H7 (cell line): Measurements from ENCODE around the gene PDILT. TPM values are rescaled to one million over a fixed set of nuclear protein-coding genes. Genes with fewer than 3 reads are reported as not detected.
"Not testable (repeated sequence)": the region's sequence is repeated elsewhere in the genome, so short reads cannot be mapped to it uniquely, and the experiment has no call there.

Experiments used
- DNase-seq: peaks from one replicate; pipeline ENCODE4 v3.0.0; 2012
- H3K27me3 ChIP-seq: 2 replicates; pipeline ENCODE4 v1.6.0; 2011; ENCODE audit warnings: mild to moderate bottlenecking, low read length; ENCODE audit not compliant: control insufficient read depth, insufficient read depth
- H3K36me3 ChIP-seq: replicated peaks from 2 replicates; pipeline ENCODE4 v1.5.1; 2011; ENCODE audit warnings: low read length; ENCODE audit not compliant: control insufficient read depth, insufficient read depth
- H3K4me3 ChIP-seq: 2 replicates; pipeline ENCODE4 v1.5.1; 2011; ENCODE audit warnings: low read depth, mild to moderate bottlenecking, control low read depth, low read length, moderate library complexity; ENCODE audit not compliant: insufficient read depth
- total RNA-seq: library from RNA; depleted of rRNA; stranded (reverse); fragments of >200 nt; shearing (Covaris generic); gene quantifications from 2 replicates; pipeline ENCODE4 v1.2.3, GENCODE V29; 2014; rRNA removed

PDILT gene, protein sequence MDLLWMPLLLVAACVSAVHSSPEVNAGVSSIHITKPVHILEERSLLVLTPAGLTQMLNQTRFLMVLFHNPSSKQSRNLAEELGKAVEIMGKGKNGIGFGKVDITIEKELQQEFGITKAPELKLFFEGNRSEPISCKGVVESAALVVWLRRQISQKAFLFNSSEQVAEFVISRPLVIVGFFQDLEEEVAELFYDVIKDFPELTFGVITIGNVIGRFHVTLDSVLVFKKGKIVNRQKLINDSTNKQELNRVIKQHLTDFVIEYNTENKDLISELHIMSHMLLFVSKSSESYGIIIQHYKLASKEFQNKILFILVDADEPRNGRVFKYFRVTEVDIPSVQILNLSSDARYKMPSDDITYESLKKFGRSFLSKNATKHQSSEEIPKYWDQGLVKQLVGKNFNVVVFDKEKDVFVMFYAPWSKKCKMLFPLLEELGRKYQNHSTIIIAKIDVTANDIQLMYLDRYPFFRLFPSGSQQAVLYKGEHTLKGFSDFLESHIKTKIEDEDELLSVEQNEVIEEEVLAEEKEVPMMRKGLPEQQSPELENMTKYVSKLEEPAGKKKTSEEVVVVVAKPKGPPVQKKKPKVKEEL
- total RNA-seq = not detected in 2 replicates

DNA sequence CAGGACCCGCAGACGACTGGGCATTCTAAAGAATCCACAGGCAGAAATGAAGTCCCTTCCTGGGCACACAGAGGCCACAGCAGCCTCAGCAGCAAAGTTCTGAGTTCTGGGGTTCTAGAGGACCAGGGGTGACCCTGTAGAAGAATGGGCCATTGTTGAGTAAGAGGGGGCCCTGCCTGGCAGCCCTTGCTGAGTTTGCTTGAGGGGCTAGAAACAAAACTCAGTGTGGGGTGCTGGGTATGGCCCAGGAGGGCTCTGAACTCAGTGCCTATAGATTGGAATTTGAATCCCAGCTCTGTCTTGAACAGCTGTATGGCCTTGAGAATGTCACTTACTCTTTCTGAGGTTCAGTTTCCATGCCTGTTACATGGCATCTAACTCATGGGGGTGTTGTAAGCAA, at the start of gene PDILT:
PDILT (minus strand) TSS at position 101 of the 400 bp plus-strand sequence. CDS start 5,437 bp downstream, outside the sequence.
- no peak within 1 kb of the TSS for H3K4me3 ChIP-seq
- no peaks in the 10 kb centered on the region for H3K27me3 ChIP-seq
- DNase-seq = no peak
- H3K36me3 ChIP-seq = no peaks in the 10 kb centered on the region

DNA sequence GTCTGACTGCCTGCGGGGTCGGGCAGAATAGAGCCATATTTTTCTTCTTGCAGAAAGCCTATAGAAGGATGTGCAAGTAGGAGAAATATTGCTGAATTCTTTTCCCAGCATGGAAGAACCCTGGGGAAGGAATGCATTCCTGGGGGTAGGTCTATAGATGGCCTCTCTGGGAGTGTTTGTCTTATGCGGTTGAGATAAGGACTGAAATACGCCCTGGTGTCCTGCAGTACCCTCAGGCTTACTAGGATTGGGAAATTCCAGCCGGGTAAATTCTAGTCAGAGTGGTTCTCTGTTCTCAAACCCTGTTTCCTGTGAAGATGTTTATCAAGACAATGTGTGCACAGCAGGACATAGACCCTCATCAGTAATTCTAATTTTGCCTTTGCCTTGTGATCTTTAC, 49.1 kb upstream of the PDILT start:
- H3K27me3 ChIP-seq = not testable (repeated sequence)

DNA sequence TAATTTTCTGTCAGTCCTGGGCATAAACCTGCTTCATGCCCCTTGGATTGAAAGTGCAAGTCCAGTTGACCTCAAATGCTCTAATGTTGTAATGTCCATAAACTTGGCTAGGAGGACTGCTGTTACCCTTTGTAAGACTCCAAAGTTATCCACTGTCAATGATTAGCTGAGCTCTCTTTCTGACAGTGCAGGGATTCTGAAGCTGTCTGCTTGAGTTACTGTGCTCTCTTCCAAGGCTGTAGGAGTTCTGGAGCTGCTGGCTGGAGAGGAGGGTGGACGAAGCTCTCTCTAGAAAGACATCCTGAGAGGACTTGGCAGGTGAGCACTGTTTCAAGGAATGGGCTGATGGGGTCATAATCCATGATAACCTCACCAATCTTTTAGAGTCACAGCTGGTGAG, 46.8 kb upstream of the PDILT start, which contains the start of gene ACSM2A:
ACSM2A (plus strand) TSS at position 158 of the 400 bp plus-strand sequence. CDS start 8,594 bp downstream, outside the sequence.
- DNase-seq, H3K36me3 ChIP-seq, H3K4me3 ChIP-seq, H3K27me3 ChIP-seq: not testable (repeated sequence)

More for the DNA sequence above, 49.1 kb upstream of the PDILT start:
- H3K36me3 ChIP-seq, H3K4me3 ChIP-seq, DNase-seq: not testable (repeated sequence)

DNA sequence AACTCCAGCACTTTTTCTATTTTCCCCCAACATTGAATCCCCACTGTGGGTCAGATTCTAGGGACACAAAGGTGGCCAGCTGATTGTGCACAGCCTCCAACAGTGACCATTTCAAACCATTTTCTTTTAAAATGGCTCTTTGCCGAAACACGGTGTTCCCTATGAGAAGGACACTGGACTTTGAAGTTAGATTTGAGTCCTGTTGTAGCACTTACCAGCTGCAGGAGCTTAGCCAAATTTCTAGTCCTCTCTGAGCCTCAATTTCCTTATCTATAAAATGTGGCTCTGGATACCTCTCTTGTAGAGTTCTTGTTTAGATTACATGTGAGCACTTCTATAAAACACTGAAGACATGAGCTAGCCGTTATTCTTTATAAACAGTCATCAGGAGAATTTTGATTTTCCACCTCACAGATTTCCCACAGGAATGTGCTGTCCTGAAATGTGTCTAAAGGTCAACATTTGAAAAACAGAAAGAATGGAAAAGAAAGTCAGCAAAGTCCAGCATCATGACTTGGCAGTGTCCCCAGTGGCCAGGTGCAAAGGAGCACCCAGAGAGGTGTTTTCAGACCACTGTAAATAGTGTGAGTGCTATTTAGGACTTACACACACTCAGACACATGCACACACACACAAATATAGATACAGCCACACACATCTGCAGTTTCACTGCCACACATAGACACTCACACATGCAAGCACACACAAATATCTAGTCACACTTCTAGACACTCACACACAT, 42.3 kb upstream of the PDILT start:
- not testable (repeated sequence) for H3K4me3 ChIP-seq

DNA sequence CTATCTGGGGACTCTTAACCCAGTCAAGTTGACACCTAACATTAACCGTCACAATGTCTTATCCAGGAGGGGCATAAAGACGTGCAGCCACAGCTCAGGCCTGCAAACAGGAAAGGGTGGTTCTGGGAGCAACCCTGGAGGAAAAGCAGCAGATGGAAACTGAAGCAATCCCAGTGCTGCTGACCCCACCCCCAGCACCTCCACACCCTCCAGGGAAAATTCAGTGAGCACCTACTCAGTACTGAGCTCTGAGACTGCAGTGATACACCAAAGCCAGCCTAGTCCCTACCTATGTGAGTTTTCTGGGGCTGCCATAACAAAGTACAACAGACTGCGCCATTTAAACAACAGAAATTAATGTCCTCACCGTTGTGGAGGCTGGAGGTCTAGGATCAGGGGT, 37.3 kb upstream of the PDILT start:
- H3K27me3 ChIP-seq, DNase-seq, H3K36me3 ChIP-seq, H3K4me3 ChIP-seq: not testable (repeated sequence)

More for the DNA sequence above, 42.3 kb upstream of the PDILT start:
- not testable (repeated sequence) for H3K27me3 ChIP-seq, DNase-seq, H3K36me3 ChIP-seq

DNA sequence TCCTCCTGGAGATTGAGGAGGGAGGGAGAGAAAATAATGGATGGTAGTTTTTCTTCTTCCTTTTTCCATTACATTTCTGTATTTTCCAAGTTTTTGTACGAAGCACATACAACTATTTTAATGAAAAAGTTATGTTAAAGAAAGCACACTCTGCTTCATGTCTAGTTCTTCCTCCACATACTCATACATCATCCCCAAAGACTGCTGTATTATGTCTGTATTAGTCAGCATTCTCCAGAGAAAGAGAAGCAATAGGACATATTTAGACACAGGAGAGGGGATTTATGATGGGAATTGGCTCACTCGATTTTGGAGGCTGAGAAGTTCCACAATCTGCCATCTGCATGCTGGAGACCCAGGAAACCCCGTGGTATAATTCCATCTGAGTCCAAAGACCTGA, 36.7 kb upstream of the PDILT start:
- DNase-seq = no peak
- Histone ChIP-seq H3K36me3 (no peaks in the 10 kb centered on the region), H3K27me3 (no peaks in the 10 kb centered on the region), H3K4me3 (no peak overlapping the region)

DNA sequence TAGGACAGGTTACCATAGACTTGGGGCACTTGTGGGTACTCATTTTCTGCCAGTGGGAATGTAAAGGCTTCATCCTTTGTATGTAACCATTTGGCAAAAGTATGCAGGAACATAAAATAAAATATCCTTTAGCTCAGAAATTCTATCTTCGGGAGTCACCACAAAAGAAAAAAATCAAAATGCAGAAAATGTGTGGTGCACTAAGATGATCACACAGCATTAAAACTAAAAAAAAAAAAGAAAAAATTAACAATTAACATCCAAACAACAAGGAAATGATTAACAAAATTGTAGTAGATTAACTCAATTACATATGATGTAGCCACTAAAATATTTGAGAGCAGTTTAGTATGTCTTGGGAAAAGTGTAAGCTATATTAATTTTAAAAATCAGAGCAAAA, 36.2 kb upstream of the PDILT start:
- not testable (repeated sequence) for H3K27me3 ChIP-seq, H3K36me3 ChIP-seq, DNase-seq, H3K4me3 ChIP-seq

DNA sequence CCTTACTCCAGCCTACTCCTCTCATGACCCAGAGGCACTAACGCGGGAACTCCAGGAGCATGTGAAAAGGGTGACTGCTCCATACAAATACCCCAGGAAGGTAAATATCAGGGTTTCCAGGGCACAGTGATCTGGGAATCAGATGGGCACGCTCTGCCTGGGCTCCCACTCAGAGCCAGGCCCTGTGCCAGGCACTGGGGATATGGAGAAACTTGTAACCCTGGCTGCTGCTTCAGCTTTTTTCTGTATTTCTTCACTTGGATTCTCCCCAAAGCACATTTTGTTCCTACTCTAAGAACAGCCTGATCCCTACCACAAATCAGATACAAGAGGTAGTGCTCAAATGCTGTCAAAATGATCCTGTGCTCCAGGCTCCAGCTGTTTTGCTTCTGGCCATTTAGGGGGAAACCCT, 35.3 kb upstream of the PDILT start:
- not testable (repeated sequence) for H3K4me3 ChIP-seq, DNase-seq, H3K27me3 ChIP-seq, H3K36me3 ChIP-seq

DNA sequence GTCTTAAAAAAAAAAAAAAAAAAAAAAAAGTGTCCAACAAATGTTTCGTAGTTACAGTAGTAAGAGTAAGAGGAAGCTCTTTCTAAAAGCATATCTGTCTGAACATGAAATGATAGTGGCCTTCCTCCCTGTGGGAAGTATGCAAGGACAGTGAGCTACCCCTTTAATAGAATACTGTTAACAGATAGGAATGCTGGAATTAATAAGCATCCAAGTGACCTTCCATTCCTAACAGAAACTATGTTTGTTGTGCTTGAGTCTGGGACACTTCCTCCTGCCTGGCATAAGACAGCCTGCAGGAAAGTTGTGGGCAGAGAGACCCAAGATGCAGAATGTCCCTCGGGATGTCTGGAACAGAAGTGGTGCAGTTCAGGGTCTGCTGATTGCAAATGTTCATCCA, 34.4 kb upstream of the PDILT start:
- H3K36me3 ChIP-seq, H3K4me3 ChIP-seq, DNase-seq, H3K27me3 ChIP-seq: not testable (repeated sequence)

DNA sequence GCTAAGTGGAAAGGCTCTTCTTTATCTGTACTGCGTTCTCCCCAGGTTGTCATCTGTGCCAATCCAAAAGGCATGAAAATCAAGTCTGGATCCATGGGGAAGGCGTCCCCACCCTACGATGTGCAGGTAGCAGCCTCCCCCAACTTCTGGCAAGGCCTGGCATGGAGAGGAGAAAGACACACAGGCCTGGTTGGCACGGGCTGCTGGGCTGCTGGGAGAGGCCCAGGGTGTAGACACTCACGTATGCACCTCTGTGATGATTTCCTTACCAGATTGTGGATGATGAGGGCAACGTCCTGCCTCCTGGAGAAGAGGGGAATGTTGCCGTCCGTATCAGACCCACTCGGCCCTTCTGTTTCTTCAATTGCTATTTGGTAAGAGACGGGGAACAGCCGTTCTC, 26.4 kb upstream of the PDILT start:
- H3K4me3 ChIP-seq = no peak overlapping the region
- no peaks in the 10 kb centered on the region for H3K36me3 ChIP-seq
- DNase-seq = no peak
- no peaks in the 10 kb centered on the region for H3K27me3 ChIP-seq

DNA sequence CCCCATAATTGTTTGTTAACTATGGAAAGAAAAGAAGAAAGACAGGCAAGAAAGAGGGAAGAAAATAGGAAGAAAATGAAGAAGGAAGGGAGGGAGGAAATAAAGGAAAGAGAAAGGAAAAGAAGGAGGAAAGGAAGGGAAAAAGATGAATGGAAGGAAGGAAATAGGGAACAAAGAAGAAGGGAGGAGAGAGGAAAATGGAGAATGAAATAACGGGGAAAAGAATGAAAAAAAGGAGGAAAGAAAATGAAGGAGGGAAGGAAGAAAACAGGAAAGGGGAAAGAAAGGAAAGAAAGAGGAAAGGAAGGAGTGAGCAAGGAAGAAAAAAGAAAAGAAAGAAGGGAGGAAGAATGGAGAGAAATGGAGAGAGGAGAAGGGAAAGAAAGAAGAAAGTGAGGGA, 25.9 kb upstream of the PDILT start:
- DNase-seq, H3K27me3 ChIP-seq, H3K36me3 ChIP-seq, H3K4me3 ChIP-seq: not testable (repeated sequence)

DNA sequence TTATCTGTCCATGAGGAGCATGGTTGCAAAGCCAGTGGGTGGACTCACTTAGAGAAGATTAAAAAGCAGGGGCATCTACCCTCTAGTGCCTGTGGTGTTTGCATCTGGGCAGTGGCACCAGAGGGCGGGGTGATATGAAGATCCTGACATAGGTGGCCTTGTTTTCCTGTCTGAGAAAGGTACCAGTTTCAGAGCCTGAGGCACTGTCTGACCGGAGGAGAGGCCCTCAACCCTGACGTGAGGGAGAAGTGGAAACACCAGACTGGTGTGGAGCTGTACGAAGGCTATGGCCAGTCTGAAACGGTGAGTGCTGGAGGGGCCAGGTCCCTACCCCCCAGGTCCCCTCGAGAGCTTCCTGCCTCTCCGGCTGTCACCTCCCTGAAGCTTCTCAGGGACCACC, 25.0 kb upstream of the PDILT start:
- DNase-seq, H3K27me3 ChIP-seq: not testable (repeated sequence)

DNA sequence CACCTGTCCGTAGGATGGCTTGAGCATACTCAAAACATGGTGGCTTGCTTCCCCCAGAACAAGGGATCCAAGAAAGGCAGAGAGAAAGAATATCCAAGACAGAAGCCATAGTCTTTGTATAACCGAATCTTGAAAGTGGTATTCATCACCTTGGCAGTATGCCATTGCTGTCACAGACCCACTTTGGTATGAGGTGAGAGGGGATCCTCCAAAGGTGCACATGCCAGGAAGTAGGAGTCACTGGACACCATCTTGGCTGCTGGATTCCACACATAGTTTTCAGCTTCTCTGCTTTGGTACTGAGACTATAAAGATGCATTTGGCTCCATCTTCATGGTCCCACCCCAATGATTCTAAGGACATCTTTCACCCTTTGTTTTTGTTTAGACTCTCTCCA, 22.9 kb upstream of the PDILT start:
- not testable (repeated sequence) for H3K27me3 ChIP-seq, H3K36me3 ChIP-seq, DNase-seq, H3K4me3 ChIP-seq

More for the DNA sequence above, 25.0 kb upstream of the PDILT start:
- not testable (repeated sequence) for H3K36me3 ChIP-seq, H3K4me3 ChIP-seq

DNA sequence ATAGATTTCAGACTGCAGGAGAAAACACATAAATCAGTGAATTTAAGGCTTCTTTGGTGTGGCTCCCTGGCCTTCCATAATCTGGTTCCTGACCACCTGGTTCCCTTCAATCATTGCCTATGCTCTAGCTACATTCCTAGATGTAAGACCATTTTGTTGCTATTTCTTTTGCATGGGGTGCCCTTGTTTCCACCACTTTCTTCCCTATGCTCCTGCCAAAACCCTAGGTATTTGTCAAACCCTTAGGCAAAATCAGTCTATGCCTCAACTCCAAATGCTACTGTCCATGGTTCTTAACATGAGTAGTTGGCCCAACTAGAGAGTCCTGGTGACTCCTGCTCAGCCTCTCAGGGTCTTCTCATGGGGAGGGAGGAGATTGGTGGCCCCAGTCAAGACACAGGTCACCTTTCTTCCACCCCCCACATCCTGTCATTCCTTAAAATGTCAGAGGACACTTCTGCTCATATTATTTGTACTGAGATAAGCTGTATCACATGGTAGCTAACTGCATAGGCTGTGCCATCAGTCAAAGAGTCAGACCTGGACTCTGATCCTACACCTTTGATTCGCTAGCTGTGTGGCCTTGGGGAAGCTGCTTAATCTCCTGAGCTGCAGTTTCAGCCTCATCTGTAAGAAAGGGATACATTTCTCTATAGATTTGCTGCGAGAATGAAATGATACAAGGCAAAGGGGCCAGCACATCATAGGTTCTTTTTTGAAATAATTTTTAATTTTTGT, 19.8 kb upstream of the PDILT start:
- no peak for DNase-seq
- H3K27me3 ChIP-seq = no peaks in the 10 kb centered on the region
- no peaks in the 10 kb centered on the region for H3K36me3 ChIP-seq
- no peak overlapping the region for H3K4me3 ChIP-seq
